Nucleus accumbens (tissue), 56 donors: ENCODE data around the gene TRPM2.
"Not testable (repeated sequence)": the region's sequence is repeated elsewhere in the genome, so short reads cannot be mapped to it uniquely, and the experiment has no call there.

Experiments used
- DNase-seq, 56 donors: peaks; one replicate each; lab custom pipeline; 2025; lab: John Stamatoyannopoulos, UW

The TRPM2 gene

DNA sequence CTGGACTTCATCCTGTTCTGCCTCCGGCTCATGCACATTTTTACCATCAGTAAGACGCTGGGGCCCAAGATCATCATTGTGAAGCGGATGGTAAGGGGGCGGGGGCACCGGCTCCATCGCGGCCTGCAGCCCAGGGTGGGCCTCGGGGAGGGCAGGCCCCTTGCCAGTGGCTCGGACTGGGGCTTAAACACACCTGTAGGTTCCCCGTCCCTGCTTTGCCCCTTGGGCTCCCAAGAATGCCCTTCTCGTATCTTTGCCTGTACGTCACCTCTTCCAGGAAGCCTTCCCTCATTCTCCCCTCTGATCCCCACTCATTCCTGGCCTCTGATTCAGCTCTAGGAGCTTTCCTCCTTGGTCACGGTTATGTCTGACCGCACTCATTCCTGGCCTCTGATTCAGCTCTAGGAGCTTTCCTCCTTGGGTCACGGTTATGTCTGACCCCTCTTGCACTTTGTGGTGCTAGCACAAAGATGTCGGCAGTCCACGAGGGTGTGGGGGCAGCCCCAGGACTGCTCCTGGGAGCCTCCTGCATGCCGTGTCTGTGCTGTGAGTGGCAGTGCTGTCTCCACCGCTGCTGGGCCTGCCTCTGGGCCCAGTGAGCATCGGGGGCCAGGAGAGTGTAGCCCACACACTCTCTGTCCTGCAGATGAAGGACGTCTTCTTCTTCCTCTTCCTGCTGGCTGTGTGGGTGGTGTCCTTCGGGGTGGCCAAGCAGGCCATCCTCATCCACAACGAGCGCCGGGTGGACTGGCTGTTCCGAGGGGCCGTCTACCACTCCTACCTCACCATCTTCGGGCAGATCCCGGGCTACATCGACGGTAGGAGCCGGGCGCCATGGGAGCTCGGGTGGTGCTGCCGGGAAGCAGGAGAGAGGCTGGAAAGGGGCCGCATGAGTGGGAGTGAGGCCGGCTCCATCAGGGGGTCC is 52.8 kb downstream of the TRPM2 start:
- DNase-seq: no peak

GRCh38 chr21:44406953-44407352 is 53.5 kb downstream of the TRPM2 start:
- no peak for DNase-seq

DNA sequence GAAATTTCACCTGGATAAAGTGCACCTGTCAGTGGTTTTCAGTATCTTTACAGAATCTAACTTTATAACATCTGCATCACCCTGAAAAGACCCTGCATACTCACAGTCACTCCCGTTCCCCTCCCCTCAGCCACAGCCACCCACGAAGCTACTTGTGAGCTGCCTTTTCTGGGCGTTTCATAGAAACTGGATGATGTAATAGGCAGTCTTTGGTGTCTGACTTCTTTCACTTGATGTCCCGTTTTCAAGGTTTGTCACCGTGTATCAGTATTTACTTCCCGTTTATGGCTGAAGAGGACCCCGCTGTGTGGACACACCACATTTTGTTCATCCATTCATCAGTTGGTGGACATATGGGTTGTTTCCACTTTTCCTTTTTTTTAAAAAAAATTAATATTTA is 54.1 kb downstream of the TRPM2 start:
- DNase-seq: peak in 9 of 56 donors; percentile 11 to 42 (median 16)

GRCh38 chr21:44408226-44408625 is 54.8 kb downstream of the TRPM2 start:
- DNase-seq: no peak

GRCh38 chr21:44413566-44414290 is 60.3 kb downstream of the TRPM2 start:
- DNase-seq: no peak

DNA sequence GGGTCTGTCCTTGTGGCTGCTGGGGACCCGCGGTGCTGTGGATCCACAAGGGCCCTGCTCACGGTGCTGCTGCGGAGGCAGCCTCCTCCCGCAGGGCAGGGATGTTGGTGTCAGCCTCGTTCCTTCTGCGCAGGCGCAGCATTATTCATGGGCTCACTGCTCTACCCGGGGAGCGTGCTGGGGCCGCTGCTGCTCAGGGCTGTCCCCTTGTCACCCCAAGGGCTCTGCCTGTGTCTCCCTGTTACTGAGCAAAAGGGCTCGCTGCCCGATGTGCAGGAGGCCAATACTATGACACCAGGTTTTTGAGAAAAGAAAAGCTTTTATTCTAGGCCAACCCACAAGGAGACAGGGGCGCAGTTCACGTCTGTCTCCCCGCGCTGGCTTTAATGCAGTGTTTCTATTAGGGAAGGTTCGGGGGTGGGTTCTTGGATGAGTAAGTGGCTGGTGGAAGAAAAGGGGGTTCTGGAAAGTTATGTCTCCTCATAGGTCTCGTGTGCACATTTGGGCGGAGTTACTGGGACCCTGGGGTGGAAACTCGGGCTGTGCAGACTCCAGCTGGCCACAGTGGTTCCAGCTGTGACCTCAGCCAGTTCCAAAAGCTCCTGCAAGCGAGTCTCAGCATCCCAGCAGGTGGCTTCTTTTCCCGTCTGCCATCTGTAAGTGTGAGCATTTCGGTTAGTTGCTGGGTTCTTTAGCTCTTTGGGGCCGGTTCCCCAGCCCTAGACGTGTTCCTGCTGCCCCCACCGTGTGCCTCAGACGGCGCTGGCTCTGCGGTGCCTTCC is 61.1 kb downstream of the TRPM2 start:
- DNase-seq: peak in 7 of 56 donors; percentile 10 to 22 (median 16)

- no peak for DNase-seq
Observed at GRCh38 chr21:44415073-44416025, 61.9 kb downstream of the TRPM2 start.

- DNase-seq: no peak
Observed at GRCh38 chr21:44416193-44416592, 62.8 kb downstream of the TRPM2 start.

GRCh38 chr21:44417621-44418107 is 64.2 kb downstream of the TRPM2 start:
- not testable (repeated sequence) for DNase-seq

DNA sequence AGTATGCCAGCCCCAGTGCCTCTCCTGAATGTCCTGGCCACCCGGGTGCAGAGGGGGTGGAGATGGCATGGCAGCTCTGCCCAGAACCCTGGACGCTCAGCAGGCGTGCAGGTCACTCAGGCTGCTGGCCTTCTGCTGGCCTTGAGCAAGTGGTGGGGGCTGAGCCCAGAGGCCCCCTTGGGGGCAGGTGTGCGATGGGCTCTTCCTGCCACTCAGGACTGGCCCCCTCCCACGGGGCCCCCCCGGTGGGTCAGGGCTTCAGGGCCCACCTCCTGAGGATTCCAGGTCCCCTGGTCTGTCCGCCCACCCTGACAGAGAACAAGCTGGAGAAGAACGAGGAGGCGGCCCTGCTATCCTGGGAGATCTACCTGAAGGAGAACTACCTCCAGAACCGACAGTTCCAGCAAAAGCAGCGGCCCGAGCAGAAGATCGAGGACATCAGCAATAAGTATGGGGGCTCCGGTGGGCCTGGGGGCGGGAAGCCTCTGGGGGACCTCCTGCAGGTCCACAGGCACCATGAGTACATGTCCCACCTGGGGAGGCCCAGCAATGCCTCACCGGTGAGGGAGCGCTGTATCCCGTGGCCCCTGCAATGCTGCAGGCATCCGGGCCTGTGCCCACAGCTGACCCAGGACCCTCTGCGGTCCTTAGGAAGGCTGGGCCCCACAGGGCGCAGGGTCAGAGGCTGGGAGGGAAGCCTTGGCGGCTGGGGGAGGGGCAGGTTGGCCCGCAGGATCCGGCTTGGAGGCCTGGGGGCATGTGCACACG is 64.9 kb downstream of the TRPM2 start:
- no peak for DNase-seq

DNA sequence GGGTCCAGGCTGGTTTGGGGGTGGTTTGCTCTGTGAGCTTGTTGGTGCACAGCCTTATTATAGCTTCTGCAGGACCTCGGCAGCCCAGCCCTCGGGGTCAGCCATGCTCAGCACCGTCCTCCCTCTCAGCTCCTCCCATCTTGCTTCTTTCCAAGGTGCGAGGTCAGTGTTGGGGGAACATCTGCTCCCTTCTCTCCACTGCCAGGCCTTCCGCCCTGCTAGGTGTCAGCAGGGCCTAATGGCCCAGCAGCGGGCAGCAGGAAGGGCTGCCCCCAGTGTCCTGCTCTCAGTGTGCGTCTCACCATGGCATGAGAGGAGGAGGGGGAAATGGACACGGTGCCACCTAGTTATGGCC is 65.4 kb downstream of the TRPM2 start:
- no peak for DNase-seq

DNA sequence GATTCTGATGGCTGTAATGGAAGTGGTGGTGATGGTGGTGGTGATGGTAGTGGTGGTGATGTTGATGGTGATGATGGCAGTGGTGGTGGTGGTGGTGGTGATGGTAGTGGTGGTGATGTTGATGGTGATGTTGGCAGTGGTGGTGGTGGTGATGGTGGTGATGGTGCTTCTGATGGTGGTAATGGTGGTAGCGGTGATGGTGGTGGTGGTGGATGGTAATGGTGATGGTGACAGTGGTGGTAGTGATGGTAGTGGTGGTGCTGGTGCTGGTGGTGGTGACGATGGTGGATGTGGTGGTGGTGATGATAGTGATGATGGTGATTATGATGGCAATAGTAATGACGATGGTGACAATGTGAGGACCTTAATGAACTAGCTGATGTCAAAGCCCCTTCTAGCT is 66.3 kb downstream of the TRPM2 start:
- DNase-seq: no peak

GRCh38 chr21:44420416-44421205 is 67.2 kb downstream of the TRPM2 start:
- DNase-seq: no peak

- no peak for DNase-seq
Observed at GRCh38 chr21:44421901-44422840, 68.8 kb downstream of the TRPM2 start.

DNA sequence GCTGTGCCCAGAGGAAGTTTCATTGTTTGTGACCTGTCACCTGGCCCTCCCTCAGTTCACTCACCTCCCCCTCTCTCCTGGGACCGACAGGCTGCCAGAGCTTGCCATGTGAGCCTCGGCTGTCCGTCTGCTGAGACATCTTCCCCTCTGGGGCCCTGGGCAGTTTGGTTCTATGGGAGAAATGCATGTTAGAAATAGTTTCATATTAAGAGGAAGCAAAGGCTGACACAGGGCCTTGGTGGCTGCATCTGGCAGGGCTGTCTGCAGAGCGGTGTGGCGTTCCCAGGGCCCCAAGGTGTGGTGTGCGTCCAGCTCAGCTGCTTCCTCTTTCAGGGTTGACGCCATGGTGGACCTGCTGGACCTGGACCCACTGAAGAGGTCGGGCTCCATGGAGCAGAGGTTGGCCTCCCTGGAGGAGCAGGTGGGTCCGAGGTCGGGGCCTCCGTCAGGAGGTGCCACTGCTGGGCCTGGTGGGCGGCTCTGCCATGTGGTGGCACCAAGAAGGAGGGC is 69.9 kb downstream of the TRPM2 start:
- DNase-seq: no peak

DNA sequence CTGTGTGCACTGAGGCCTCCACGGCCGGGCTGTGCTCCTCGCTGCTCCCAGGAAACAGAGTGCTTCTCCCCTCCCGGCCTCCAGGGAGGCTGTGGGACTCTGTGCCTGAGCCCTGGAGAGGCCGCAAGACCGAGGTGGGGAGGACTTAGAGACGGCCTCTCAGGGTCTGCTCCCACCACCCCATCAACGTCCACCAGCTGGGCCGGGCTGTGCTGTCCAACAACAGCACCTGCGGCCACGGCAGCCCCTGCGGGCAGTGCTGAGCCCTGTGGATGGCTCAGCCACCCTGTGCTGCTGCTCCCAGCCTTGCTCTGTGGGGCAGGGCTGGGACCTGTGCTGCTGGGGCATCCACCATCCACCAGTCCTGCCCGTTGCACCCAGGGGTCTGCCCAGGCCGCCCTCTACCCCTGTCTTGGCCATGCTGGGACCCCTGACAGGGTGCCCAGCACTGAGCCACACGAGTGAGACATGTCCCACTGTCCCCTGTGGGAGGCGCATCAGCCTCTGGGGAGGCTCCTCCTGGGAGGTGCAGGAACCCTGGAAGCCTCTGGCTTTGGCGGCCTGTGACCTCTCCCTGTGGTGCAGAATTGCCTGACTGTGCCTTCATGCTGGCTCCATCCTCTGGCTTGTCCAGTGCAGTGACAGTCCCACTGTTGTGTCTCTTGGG is 70.7 kb downstream of the TRPM2 start:
- no peak for DNase-seq
